H7 (cell line): ENCODE results near the gene CLEC16A. TPM values are rescaled to one million over a fixed set of nuclear protein-coding genes. Genes with fewer than 3 reads are reported as not detected.

Source experiments
- DNase-seq: peaks from one replicate; pipeline ENCODE4 v3.0.0; 2012
- H3K27me3 ChIP-seq: 2 replicates; pipeline ENCODE4 v1.6.0; 2011; ENCODE audit warnings: mild to moderate bottlenecking, low read length; ENCODE audit not compliant: control insufficient read depth, insufficient read depth
- H3K36me3 ChIP-seq: replicated peaks from 2 replicates; pipeline ENCODE4 v1.5.1; 2011; ENCODE audit warnings: low read length; ENCODE audit not compliant: control insufficient read depth, insufficient read depth
- H3K4me3 ChIP-seq: 2 replicates; pipeline ENCODE4 v1.5.1; 2011; ENCODE audit warnings: low read depth, mild to moderate bottlenecking, control low read depth, low read length, moderate library complexity; ENCODE audit not compliant: insufficient read depth
- total RNA-seq: library from RNA; depleted of rRNA; stranded (reverse); fragments of >200 nt; shearing (Covaris generic); gene quantifications from 2 replicates; pipeline ENCODE4 v1.2.3, GENCODE V29; 2014

CLEC16A gene
- total RNA-seq, 1 experiment from 2014 or later: 12.0 TPM

DNA sequence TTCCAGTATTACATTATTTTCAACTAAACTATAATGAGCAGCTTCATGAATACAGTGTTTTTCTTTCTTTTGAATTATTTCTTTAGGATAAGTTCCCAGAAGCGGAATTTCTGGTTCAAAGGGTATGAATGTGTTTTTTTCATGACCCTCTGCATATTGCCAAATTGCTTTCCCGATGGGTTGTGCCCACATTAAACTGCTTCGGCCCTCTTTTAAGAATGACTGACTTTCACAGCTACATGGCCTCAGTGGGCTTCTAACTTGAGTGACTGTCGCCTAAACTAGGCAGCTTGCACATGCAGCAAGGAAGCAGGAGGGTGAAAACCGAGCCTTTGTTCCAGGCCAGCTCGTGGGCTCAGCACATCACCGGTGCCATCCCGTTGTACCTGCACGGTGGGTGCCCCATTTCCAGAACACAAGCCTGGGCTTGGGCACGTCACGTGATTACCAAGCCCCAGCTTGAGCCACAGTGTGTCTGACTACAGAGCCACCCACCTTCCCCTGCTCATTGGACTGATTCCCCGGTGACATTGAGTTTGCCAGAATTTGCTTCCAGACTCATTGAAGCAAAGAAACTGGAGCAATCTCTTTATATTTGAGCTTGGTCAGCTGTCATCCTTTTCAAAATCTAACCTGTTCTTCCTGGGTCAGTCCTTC lies 112.8 kb downstream of the CLEC16A start:
- no peak overlapping the region for H3K4me3 ChIP-seq
- 0 out of 2 replicates have a peak, but pooled peaks cover 2% of the 10 kb centered on the region for H3K36me3 ChIP-seq
- no peak for DNase-seq
- no peaks in the 10 kb centered on the region for H3K27me3 ChIP-seq

DNA sequence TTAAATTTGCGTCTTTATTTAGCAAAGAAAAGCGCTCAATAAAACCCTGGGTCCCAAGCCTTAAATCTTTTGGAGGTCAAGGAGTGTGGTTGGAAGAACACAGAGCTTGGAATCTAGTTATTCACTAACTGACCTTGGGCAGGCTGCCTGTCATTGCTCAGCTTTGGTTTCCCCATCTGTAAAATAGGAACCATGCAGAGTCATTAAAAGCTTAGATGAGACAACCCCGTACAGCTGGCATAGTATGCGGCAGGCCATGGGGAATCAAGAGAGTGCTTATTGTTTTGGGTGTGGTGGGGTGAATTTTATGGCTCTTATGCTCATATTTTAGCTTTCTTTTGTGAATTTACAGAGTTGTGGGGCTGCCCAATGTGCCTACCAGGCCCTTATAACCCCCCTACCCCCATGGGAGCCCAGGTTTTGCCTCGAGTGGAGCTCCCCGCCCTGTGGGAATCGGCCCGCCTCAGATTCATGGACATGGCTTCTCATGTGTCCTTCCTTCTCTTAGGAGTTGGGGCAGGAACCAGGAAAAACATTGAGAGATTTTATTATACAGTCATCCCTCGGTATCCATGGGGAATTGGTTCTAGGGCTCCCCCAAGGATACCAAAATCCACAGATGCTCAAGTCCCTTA lies 113.5 kb downstream of the CLEC16A start:
- DNase-seq: no peak
- Histone ChIP-seq H3K27me3 (no peaks in the 10 kb centered on the region), H3K4me3 (no peak overlapping the region), H3K36me3 (0 out of 2 replicates have a peak, but pooled peaks cover 2% of the 10 kb centered on the region)

DNA sequence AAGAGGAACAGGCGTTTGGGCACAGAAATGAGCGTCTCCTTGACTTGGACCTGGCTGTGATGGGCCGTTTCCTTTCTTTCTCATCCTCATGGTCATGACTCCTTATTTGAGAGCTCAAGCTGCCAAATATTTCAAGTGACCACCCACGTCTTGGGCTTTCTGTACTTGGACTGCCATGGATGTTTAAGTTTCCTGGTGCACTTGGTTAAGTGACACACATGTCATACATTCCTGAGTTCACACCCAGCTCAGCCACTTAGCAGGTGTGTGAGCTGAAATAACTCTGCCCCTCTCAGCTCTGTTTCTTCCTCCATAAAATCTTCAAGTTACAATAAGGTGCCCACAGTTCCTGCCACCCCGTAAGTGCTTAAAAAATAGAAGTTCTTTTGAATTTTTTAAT lies 114.5 kb downstream of the CLEC16A start:
- no peak for DNase-seq

DNA sequence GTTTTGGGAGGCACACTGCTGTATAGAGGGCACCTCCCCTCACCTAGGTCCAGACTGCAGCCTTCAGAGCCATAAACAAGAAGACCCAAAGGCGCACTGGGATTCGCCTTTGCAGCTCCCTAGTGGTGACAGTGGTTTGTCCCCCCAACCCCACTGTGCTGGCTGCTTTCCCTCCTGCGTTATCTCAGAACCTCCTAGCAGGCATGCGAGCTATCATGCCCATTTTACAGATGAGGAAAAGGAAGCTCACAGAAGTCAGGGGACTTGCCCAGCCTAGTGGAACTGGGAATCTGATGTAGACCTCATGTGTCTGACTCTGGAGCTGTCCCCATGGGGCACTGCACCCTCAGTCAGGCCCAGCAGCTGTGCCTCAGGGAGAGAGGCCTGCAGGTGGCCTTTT lies 115.2 kb downstream of the CLEC16A start:
- Histone ChIP-seq H3K36me3 (0 out of 2 replicates have a peak, but pooled peaks cover 2% of the 10 kb centered on the region), H3K27me3 (no peaks in the 10 kb centered on the region), H3K4me3 (no peak overlapping the region)
- DNase-seq: no peak

More for the DNA sequence above, 114.5 kb downstream of the CLEC16A start:
- 0 out of 2 replicates have a peak, but pooled peaks cover 2% of the 10 kb centered on the region for H3K36me3 ChIP-seq
- no peak overlapping the region for H3K4me3 ChIP-seq
- no peaks in the 10 kb centered on the region for H3K27me3 ChIP-seq

DNA sequence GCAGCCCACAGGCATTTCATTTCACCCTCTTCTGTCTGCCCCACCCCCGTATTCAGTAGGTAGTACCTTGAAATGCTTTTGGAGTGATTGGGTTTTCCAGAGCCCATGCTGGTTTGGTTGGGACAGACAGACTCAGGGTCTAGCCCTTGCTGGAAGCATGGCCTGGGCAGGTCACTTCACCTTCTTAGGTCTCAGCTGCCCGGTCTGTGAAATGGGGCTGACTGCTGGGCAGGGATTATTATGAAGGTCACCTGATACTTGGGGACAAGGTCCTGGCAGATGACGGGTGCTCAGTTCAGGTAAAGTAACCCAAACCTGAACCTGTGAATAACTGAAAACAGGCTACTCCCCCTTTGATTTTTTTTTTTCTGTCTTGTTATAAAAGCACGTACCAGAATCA lies 116.0 kb downstream of the CLEC16A start:
- Histone ChIP-seq H3K4me3 (no peak overlapping the region), H3K27me3 (no peaks in the 10 kb centered on the region), H3K36me3 (peaks cover 2% of the 10 kb centered on the region; the same call in 1 of the 2 replicates)
- no peak for DNase-seq

DNA sequence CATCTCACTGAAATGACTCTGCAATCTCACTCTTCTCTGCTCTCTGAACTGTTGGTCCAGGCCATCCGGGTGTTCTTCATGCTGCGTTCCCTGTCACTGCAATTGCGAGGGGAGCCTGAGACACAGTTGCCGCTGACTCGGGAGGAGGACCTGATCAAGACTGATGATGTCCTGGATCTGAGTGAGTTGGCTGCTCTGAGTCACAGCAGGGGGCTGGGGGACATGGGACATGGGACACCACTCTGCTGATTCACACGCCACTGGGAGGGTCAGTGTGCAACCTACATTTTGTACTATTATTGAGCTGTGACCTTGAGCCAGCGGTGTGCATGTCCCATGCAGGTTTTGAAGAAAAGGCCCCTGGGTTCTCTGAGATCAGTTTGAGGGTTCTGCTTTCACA lies 116.5 kb downstream of the CLEC16A start:
- Histone ChIP-seq H3K36me3 (peaks cover 2% of the 10 kb centered on the region; the same call in 1 of the 2 replicates), H3K4me3 (no peak overlapping the region), H3K27me3 (no peaks in the 10 kb centered on the region)
- DNase-seq: no peak

DNA sequence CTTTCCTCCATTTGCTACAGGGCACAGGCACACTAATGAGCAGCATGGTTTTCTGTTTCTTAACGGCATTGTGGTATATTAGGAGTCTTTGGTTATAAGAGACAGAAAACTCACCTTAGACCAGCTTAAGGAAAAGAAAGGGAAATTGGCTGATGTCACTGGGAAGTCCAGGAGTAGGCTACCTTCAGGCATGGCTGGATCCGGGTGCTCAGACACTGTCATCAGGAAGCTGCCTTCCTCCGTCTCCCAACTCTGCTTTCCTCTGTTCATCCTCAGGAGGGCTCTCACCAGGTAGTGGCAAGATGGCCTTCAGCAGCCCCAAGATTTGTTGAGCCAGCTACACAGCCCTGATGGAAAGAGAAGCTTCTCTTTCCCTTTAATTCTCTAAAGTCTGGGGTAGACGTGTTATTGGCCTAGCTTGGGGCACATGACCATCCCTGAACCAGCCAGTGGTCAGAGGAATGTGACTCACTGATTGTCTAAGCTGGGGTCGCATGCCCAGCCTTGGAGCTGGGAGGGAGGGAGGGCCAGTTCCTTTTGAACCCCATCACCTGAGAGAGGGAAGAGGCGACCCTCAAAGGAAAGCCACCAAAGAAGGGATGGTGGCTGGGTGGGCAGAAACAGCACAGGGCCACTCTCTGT lies 117.4 kb downstream of the CLEC16A start:
- H3K4me3 ChIP-seq: no peak overlapping the region
- H3K27me3 ChIP-seq: no peaks in the 10 kb centered on the region
- DNase-seq: no peak
- H3K36me3 ChIP-seq: peaks cover 2% of the 10 kb centered on the region; the same call in 1 of the 2 replicates

DNA sequence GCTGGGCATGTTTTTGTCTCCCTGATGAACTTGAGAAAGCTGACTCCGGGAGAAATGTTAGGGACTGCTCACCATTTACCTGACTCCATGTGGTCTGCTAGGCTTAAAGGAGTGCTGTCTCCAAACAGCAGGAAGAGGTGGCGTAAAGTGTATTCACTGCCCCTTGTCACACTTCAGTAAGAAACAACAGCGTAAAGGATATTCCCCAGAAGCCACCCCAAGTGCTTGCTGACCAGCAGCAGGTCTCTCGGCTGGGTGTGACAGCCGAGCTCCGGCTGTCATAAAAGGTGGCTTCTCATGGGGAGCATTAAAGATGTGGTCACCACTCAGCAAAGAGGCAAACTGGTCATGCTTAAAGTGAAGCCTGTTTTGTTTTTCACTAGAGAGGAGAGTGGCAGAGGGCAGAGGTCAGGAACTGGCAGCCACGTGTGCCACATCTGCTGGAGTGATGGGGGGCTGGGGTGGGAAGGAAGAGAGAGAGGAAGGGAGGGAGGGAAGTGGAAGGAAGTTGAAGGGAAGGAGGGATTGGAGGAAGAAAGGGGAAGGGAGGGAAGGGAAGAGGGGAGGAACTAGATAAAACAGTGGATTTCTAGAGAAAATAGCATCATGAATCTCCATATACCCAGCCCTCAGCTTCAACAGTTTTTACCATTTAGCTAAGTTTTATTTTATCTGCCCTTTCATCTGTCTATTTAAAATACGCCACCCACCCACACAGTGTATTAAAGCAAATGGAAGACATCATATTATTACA lies 119.3 kb downstream of the CLEC16A start:
- H3K4me3 ChIP-seq: no peak overlapping the region
- peaks cover 2% of the 10 kb centered on the region; the same call in 1 of the 2 replicates for H3K36me3 ChIP-seq
- DNase-seq: no peak
- H3K27me3 ChIP-seq: no peaks in the 10 kb centered on the region

DNA sequence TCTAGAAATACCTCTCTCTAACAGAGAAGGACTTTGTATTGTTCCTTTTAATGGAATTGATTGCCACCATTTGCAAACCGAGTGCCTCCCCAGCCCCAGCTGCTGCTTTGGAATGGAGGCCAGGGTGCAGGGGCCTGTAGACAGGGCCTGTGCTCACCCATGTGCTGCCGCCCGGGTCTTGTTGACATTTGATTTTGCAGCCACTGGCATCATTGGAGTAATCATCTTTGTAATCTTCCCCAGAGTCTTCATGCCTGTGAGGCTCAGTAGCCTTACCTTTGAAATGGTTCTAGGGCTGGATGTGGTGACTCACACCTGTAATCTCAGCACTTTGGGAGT lies 119.8 kb downstream of the CLEC16A start:
- Histone ChIP-seq H3K4me3 (no peak overlapping the region), H3K36me3 (peaks cover 2% of the 10 kb centered on the region; the same call in 1 of the 2 replicates), H3K27me3 (no peaks in the 10 kb centered on the region)
- DNase-seq: no peak

DNA sequence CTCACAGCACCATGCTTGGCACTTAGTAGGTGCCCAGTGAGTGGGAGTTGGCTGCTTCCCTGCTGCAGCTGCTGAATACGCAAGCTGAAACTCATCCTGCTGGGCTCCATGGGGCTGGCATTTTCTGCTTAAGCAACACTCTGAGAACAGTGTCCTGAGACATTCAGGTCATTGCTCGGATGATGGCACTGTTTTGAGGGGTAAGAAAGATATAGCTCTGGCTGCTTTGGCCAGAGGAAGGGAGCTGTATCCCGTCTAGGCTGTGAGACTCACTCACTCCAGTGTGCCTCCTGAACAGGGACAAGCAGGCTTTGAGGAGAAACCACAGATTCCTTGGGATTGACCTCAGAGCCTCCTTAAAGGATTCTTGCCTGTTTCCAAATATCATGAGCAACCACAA lies 120.5 kb downstream of the CLEC16A start:
- no peaks in the 10 kb centered on the region for H3K27me3 ChIP-seq
- H3K36me3 ChIP-seq: peaks cover 2% of the 10 kb centered on the region; the same call in 1 of the 2 replicates
- DNase-seq: no peak
- no peak overlapping the region for H3K4me3 ChIP-seq

DNA sequence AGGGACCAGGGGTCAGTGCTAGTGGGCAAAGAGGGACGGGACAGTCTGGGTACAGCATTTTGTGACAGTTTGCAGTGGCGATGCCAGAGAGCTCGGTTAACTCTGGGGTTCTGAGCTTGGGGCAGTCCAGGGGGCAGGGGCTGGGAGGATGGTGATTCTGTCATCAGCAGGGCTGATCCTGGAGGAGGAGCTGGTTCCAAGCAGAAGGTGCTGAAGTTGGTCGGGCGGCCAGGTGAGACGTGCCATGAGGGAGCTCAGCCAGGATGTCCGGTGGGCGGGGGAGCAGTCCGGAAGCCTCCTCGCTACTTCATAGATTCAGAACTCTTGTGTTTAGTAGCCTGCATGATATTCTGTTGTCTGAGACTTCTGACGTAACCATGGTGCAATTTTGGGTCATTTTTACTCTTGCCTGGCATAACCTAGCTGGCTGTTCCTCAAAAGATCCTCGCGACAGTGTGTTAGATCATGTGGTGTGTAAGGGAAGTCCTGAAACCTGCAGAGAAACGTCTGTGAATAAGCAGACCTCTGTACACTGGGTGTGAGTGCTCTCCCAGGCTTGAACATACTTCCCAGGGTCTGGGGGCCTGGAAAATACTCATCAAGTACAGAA lies 122.0 kb downstream of the CLEC16A start:
- no peak for DNase-seq
- H3K36me3 ChIP-seq: peaks cover under 1% of the 10 kb centered on the region; the same call in 1 of the 2 replicates
- no peaks in the 10 kb centered on the region for H3K27me3 ChIP-seq
- H3K4me3 ChIP-seq: no peak overlapping the region

DNA sequence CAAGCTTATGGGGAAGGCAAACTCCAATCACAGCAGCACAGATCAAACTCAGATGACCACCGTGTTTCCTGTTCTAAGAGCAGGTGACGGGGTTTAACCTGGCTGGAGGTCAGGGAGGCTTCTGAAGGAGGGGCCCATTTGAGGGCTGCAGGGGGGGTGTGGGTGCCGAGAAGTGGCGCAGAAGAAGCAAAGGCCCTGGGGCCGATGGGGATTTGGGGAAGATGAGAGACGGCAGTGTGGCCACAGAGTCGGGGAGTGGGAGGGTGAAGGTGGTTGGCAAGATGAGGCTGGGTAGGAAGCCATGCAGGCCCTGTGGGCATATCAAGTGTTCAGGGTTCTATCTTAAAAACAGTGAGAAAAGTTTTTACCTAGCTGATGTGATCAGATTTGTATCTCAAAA lies 122.9 kb downstream of the CLEC16A start:
- H3K27me3 ChIP-seq: no peaks in the 10 kb centered on the region
- H3K4me3 ChIP-seq: no peak overlapping the region
- DNase-seq: no peak
- no peaks in the 10 kb centered on the region; the same call in 1 of the 2 replicates for H3K36me3 ChIP-seq

DNA sequence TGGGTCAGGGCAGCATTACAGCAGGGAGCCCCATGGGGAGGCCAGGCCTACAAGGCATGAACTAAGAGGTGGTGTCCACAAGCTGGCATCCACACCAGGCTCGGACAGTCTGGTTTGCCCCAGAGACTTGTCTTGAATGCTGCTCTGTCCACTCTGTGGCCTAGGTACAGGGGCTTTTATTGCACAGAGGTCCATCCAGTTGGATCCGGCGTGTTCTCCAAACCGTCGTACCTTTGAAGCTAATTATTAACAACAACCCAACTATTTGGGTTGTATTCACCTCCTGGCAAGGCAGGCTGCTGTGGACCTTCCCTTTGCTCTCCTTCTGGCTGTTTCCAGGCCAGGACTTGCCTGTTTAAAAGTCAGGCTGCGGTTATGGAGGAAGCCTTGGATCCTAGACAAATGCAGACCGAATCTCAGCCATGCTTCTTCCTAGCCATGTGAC lies 123.4 kb downstream of the CLEC16A start:
- Histone ChIP-seq H3K36me3 (no peaks in the 10 kb centered on the region; the same call in 1 of the 2 replicates), H3K27me3 (no peaks in the 10 kb centered on the region), H3K4me3 (no peak overlapping the region)
- DNase-seq: no peak

DNA sequence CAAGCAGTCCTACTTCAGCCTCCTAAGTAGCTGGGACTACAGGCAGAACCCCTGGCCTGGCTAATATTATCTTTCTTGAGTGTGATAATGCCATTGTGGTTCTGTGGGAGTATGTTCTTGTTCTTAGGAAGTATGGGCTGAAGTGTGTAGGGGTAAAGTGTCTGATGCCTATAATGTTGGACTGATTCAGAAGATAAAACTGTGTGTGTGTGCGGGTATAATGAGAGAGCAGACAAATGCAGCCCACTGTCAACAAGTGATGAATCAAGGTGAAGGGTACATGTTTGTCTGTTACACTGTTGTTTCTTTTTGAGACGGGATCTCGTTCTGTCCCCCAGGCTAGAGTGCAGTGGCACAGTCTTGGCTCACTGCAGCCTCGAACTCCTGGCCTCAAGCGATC lies 127.5 kb downstream of the CLEC16A start:
- no peak for DNase-seq
- Histone ChIP-seq H3K27me3 (no peaks in the 10 kb centered on the region), H3K36me3 (no peaks in the 10 kb centered on the region), H3K4me3 (no peak overlapping the region)
